PC-9 (cell line): ENCODE measurements around the gene ANKRD10. TPM values are rescaled to one million over a fixed set of nuclear protein-coding genes. Genes with fewer than 3 reads are reported as not detected.
"Not testable (repeated sequence)": the region's sequence is repeated elsewhere in the genome, so short reads cannot be mapped to it uniquely, and the experiment has no call there.

Experiments
- BruUV-seq: library from RNA; stranded (reverse); fragments of 400-500 nt; replicated peaks from 2 replicates; lab custom pipeline; 2021; lab: Mats Ljungman, UMichigan
- CTCF ChIA-PET: fragments of 300-600 bp; sonication (Branson Sonifier 250); formaldehyde crosslinking; loops from one replicate; lab custom pipeline; 2022; ENCODE audit warnings: antibody characterized with exemption; lab: Charles Lee
- POLR2A ChIA-PET: fragments of 300-600 bp; sonication (Branson Sonifier 250); formaldehyde crosslinking; loops from one replicate; lab custom pipeline; 2022; ENCODE audit warnings: antibody characterized with exemption; ENCODE audit not compliant: unreplicated experiment; lab: Charles Lee
- DNase-seq, 2 experiments: peaks; one replicate each; pipeline versions ENCODE4 v3.0.0 to v3.0.0-alpha.2; 2015 to 2022; ENCODE audit warnings: mixed read lengths in 1 of 2
- H2AFZ ChIP-seq: fragments of 200-600 bp; sonication (generic); 2 replicates; pipeline ENCODE4 v1.8.1; 2017; ENCODE audit warnings: antibody characterized with exemption
- H3F3A ChIP-seq: fragments of 200-600 bp; sonication (generic); 2 replicates; pipeline ENCODE4 v1.8.1; 2017; ENCODE audit warnings: antibody characterized with exemption, mild to moderate bottlenecking, low read depth; ENCODE audit not compliant: insufficient read depth
- H3K27ac ChIP-seq: fragments of 200-600 bp; sonication (generic); 2 replicates; pipeline ENCODE4 v1.6.1; 2016; ENCODE audit warnings: mixed run types
- H3K27me3 ChIP-seq: fragments of 200-600 bp; sonication (generic); 2 replicates; pipeline ENCODE4 v1.6.1; 2016; ENCODE audit warnings: low read depth, mixed run types; ENCODE audit not compliant: insufficient read depth
- H3K36me3 ChIP-seq: fragments of 200-600 bp; sonication (generic); 2 replicates; pipeline ENCODE4 v1.6.1; 2016; ENCODE audit warnings: low read depth, mixed run types
- H3K4me1 ChIP-seq: fragments of 200-600 bp; sonication (generic); replicated peaks from 2 replicates; pipeline ENCODE4 v1.6.1; 2016; ENCODE audit warnings: mixed run types; ENCODE audit not compliant: insufficient read depth
- H3K4me2 ChIP-seq: fragments of 200-600 bp; sonication (generic); 2 replicates; pipeline ENCODE4 v1.6.1; 2017; ENCODE audit warnings: mixed run types
- H3K4me3 ChIP-seq: fragments of 200-600 bp; sonication (generic); 2 replicates; pipeline ENCODE4 v1.6.1; 2016; ENCODE audit warnings: mixed run types
- H3K79me2 ChIP-seq: fragments of 200-600 bp; sonication (generic); 2 replicates; pipeline ENCODE4 v1.6.1; 2017; ENCODE audit warnings: low read depth, mixed run types
- H3K9me2 ChIP-seq: fragments of 200-600 bp; sonication (generic); 2 replicates; pipeline ENCODE4 v1.8.1; 2017; ENCODE audit warnings: mild to moderate bottlenecking; ENCODE audit not compliant: insufficient read depth
- H3K9me3 ChIP-seq: fragments of 200-600 bp; sonication (generic); 2 replicates; pipeline ENCODE4 v1.8.1; 2016; ENCODE audit warnings: low read depth; ENCODE audit not compliant: insufficient read depth
- H4K20me1 ChIP-seq: fragments of 200-600 bp; sonication (generic); 2 replicates; pipeline ENCODE4 v1.8.1; 2017; ENCODE audit not compliant: insufficient read depth
- EZH2 ChIP-seq: fragments of 200-600 bp; sonication (generic); IDR thresholded peaks from 2 replicates; pipeline ENCODE4 v1.8.0; 2017; ENCODE audit warnings: antibody characterized with exemption, low read depth
- intact Hi-C: fragments of 100-400 bp; cut with micrococcal nuclease; formaldehyde crosslinking; loops from one replicate; pipeline ENCODE4 v1.10.0; 2022; ENCODE audit not compliant: unreplicated experiment
- total RNA-seq: library from RNA; stranded (reverse); gene quantifications from 2 replicates; pipeline ENCODE4 v1.2.3, GENCODE V29; 2021
- TF ChIP-seq, protein P1 (sequence below): fragments of 200-600 bp; sonication (generic); conservative IDR thresholded peaks from 2 replicates; pipeline ENCODE4 v1.6.1; 2017; ENCODE audit warnings: mixed run types, antibody characterized with exemption, mild to moderate bottlenecking, moderate library complexity

ANKRD10 gene
- total RNA-seq, 1 experiment from 2014 or later, result 155 TPM

DNA sequence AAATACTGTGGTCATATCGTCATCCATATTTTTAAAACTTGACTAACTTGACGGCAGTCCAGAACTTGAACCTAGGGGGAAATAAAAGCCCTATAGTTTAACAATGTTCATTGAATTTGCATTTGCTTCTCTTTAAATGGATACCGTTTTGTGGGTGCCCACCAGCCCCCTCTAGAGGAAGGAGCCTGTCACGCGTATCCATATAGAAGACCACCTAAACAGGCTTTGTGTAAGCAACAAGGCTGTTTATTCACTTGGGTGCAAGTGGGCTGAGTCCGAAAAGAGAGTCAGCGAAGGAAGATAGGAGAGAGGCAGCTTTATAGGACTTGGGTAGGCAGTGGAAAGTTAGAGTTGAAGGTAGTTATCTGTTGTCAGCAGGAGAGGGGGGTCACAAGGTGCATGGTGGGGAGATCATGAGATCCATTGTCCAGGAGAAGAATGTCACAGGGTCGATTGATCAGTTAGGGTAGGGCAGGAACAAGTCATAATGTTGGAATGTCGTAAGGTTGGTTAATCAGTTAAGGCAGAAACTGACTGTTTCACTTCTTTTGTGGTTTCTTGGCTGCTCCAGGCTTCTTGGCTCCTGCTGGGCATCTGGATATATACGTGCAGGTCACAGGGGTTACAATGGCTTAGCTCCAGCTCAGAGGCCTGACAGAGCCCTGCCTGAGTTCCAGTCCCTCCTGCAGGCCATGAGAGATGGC is 42.5 kb upstream of the ANKRD10 start:
- peaks cover 6% of the 10 kb centered on the region; the same call in 1 of the 2 replicates for H3F3A ChIP-seq
- H3K4me2 ChIP-seq, result no peak overlapping the region
- H3K4me3 ChIP-seq, result no peak overlapping the region
- H4K20me1 ChIP-seq, result no peaks in the 10 kb centered on the region
- peak overlapping the region; percentile 70 for H3K27ac ChIP-seq
- TF ChIP-seq, protein P1, sequence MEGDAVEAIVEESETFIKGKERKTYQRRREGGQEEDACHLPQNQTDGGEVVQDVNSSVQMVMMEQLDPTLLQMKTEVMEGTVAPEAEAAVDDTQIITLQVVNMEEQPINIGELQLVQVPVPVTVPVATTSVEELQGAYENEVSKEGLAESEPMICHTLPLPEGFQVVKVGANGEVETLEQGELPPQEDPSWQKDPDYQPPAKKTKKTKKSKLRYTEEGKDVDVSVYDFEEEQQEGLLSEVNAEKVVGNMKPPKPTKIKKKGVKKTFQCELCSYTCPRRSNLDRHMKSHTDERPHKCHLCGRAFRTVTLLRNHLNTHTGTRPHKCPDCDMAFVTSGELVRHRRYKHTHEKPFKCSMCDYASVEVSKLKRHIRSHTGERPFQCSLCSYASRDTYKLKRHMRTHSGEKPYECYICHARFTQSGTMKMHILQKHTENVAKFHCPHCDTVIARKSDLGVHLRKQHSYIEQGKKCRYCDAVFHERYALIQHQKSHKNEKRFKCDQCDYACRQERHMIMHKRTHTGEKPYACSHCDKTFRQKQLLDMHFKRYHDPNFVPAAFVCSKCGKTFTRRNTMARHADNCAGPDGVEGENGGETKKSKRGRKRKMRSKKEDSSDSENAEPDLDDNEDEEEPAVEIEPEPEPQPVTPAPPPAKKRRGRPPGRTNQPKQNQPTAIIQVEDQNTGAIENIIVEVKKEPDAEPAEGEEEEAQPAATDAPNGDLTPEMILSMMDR, result peak; percentile 39; the same call in 1 of the 2 replicates
- TF ChIP-seq EZH2, result no peak
- H3K4me1 ChIP-seq, result peaks cover 17% of the 10 kb centered on the region
- POLR2A ChIA-PET, result no interaction called here
- peaks cover 23% of the 10 kb centered on the region for H3K9me3 ChIP-seq
- H3K27me3 ChIP-seq, result no peaks in the 10 kb centered on the region
- no peaks in the 10 kb centered on the region for H3K9me2 ChIP-seq
- 0 out of 2 replicates have a peak, but pooled peaks cover 2% of the 10 kb centered on the region for H3K36me3 ChIP-seq
- intact Hi-C loops, result no loop called here
- no peaks in the 10 kb centered on the region for H3K79me2 ChIP-seq
- CTCF ChIA-PET, result interaction anchor here (0.5 kb wide), 1 partner anchor 37 kb away, joined by 10 read pairs; no protein-coding TSS in a partner anchor
- no TSS peak for BruUV-seq
- peak in 1 of 2 experiments; percentile 77 for DNase-seq
- no peak overlapping the region for H2AFZ ChIP-seq

DNA sequence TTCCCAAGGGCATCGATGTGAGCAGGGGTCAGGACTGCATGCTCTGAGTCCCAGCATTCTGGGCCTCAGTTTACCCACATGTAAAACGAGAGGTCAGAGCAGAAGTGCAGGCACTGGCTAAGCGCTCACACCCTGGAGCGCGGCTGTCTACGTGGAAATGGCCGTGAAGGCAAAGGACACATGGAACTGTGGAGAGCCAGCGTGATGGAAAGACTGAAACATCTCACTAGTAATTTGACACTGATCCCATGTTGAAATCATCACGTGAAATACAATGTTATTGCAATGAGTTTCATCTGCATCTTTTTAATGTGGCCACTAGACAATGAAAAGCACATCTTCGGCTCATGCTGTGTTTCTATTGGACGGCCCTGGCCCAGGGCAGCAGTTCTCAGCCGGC is 41.3 kb upstream of the ANKRD10 start:
- H3K9me3 ChIP-seq, result peaks cover 12% of the 10 kb centered on the region
- H3K4me1 ChIP-seq, result peaks cover 17% of the 10 kb centered on the region
- H2AFZ ChIP-seq, H3K27ac ChIP-seq, H3K9me2 ChIP-seq, POLR2A ChIA-PET, intact Hi-C loops, H3K27me3 ChIP-seq, H3K36me3 ChIP-seq, H3K4me2 ChIP-seq, H3K4me3 ChIP-seq, DNase-seq, CTCF ChIA-PET, H3F3A ChIP-seq, H4K20me1 ChIP-seq, H3K79me2 ChIP-seq, BruUV-seq: not testable (repeated sequence)

DNA sequence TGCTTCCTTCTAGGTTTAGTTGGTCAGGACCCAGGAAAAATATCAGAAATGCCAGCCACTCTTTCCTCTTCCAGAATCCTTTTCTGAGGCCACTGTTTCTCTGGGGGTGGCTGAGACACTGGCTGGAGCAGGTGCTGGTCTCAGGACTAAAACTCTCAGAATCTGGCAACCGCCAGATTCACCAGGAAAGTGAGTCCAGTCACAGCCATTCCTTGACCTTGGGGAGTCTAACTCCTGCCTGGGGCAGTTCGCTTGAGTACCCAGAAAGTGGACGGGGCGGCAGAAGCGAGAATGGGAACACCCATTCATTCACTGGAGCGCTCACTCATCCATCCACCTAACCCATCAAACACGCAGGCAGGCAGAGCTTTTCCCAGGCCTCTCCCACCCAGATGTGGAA is 40.7 kb upstream of the ANKRD10 start:
- DNase-seq, H3K9me2 ChIP-seq, H3K79me2 ChIP-seq, H3K9me3 ChIP-seq, POLR2A ChIA-PET, H3K27me3 ChIP-seq, H4K20me1 ChIP-seq, H3K4me3 ChIP-seq, H2AFZ ChIP-seq, H3F3A ChIP-seq, intact Hi-C loops, CTCF ChIA-PET, H3K36me3 ChIP-seq: not testable (repeated sequence)
- Histone ChIP-seq H3K27ac (peak overlapping the region; percentile 76), H3K4me1 (peaks cover 17% of the 10 kb centered on the region), H3K4me2 (peak overlapping the region; percentile 60; the same call in 1 of the 2 replicates)
- TSS peak; percentile 91 for BruUV-seq

DNA sequence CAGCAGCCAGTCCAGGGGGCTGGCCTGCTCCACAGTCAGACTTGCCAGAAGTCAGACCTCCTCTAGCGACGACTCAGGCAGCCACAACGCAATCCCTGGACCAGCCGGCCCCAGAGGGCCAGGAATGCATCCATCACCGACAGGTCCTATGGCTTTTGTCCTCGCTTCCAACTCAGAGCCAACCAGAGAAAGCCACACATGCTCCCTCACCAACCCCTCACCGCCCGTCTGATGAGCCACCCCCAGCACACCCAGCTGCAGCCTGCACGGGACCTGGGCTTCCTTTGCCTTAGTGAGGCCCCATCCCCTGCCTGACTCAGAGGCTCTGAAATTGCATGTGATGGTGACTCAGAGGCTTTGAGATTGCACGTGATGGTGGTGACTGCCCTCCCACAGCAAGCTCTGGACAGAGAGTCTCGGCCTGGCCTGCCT is 40.2 kb upstream of the ANKRD10 start:
- intact Hi-C loops, H4K20me1 ChIP-seq, H3F3A ChIP-seq, H3K27me3 ChIP-seq, H3K9me2 ChIP-seq, CTCF ChIA-PET, H3K4me3 ChIP-seq, H3K9me3 ChIP-seq, H3K36me3 ChIP-seq, BruUV-seq, POLR2A ChIA-PET, H3K79me2 ChIP-seq: not testable (repeated sequence)
- peak overlapping the region; percentile 60 for H3K4me2 ChIP-seq
- H3K27ac ChIP-seq, result peak overlapping the region; percentile 76
- peak overlapping the region; percentile 59; the same call in 1 of the 2 replicates for H2AFZ ChIP-seq
- peaks cover 17% of the 10 kb centered on the region for H3K4me1 ChIP-seq
- peak; percentile 70 to 78 for DNase-seq

DNA sequence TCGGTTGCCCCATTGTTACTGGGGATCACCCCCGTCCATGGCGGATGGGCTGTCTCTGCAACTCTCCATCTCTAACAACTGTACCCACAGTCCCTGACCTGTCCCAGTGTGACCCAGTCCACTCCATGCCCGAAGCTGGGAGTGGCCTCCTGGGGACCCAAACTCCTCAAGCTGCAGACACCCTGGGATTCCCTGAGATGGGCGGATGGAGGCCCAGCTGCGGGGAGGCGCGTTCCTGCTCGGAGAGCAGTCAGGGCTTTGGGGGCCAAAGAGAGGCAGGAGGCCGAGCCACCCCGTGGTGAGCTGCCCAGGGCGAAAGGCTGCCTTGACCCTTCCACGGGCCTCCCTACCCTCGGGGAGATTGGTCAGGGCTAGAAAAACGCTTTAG is 39.7 kb upstream of the ANKRD10 start:
- Histone ChIP-seq H2AFZ (0 out of 2 replicates have a peak overlapping the region, but pooled peaks have one; percentile 59), H3K4me1 (peaks cover 17% of the 10 kb centered on the region), H3K27ac (peak overlapping the region; percentile 50), H3K4me2 (peak overlapping the region; percentile 60)
- H3K79me2 ChIP-seq, H3F3A ChIP-seq, DNase-seq, H3K27me3 ChIP-seq, H3K9me3 ChIP-seq, H3K36me3 ChIP-seq, H3K9me2 ChIP-seq, H3K4me3 ChIP-seq, H4K20me1 ChIP-seq, CTCF ChIA-PET, intact Hi-C loops: not testable (repeated sequence)
- TSS peak; percentile 95 for BruUV-seq
- POLR2A ChIA-PET, result interaction anchor here (0.6 kb wide), 1 partner anchor 324 kb away, joined by 3 read pairs; no protein-coding TSS in a partner anchor
